ENCODE data around the gene CCDC6. TPM values are rescaled to one million over a fixed set of nuclear protein-coding genes. Genes with fewer than 3 reads are reported as not detected.

CCDC6 gene
- polyA plus RNA-seq, 1 donor (not counting 4 experiments of a cell fraction or from before 2014, with no cell fraction given), result 46.5 TPM

DNA sequence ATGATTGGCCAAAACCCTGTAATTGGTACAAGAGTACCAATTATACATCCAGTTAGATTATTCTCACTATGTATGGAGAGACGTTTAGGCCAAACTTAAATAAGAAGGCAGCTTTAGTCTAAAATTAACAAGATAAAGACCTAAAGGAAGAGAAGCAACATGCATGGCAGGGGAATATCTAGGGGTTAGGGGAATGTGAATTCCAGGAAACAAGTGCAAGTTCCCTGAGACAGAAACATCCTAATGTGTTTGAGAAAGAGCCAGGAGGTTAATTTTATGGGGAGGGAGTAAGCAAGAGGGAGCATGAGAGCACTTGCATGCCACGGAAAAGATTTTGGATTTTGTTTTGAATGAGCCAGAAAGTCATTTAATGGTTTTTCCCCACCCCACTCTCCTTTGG, 39.6 kb upstream of the CCDC6 start:
- Histone ChIP-seq H3K4me2 (ENCODE audit: control insufficient read depth, extremely low read depth, insufficient read depth, low read depth, low read length) (no peak overlapping the region), H3K9me3 (ENCODE audit: control insufficient read depth, low read depth, low read length) (no peaks in the 10 kb centered on the region), H3K4me3 (ENCODE audit: control insufficient read depth in 2 of 3, extremely low read depth in 1 of 3, insufficient read depth in 2 of 3, low read depth in 1 of 3, low read length in 3 of 3) (no peak overlapping the region), H3K36me3 (ENCODE audit: control insufficient read depth in 2 of 2, extremely low read depth in 1 of 2, insufficient read depth in 2 of 2, low read length in 2 of 2) (no peaks in the 10 kb centered on the region), H3K4me1 (ENCODE audit: control insufficient read depth, extremely low read depth, insufficient read depth, low read length) (no peaks in the 10 kb centered on the region), H3K9me1 (ENCODE audit: control insufficient read depth, extremely low read depth, insufficient read depth, low read length) (no peaks in the 10 kb centered on the region), H3K9ac (ENCODE audit: control insufficient read depth, extremely low read depth, insufficient read depth, low read length) (no peak overlapping the region), H3K79me2 (ENCODE audit: control insufficient read depth, insufficient read depth, low read length) (no peaks in the 10 kb centered on the region), H2AFZ (ENCODE audit: control insufficient read depth, low read length) (no peak overlapping the region), H3K27me3 (ENCODE audit: control insufficient read depth, extremely low read depth, insufficient read depth, low read length) (no peaks in the 10 kb centered on the region), H4K20me1 (ENCODE audit: control insufficient read depth, extremely low read depth, insufficient read depth, low read length) (no peaks in the 10 kb centered on the region), H3K27ac (ENCODE audit: control insufficient read depth, insufficient read depth, low read length) (no peak overlapping the region)
- DNase-seq (ENCODE audit: low read depth, low spot score), result no peak
- no peak for FAIRE-seq
- dilution Hi-C loops (cut with MboI; ENCODE audit: extremely low pct_ligation_motif_present, low sequenced_read_pairs), result no loop called here
- no peak for TF ChIP-seq EZH2 (IDR thresholded peaks at IDR 0.05; ENCODE audit: low read length)
- TF ChIP-seq, protein P1, sequence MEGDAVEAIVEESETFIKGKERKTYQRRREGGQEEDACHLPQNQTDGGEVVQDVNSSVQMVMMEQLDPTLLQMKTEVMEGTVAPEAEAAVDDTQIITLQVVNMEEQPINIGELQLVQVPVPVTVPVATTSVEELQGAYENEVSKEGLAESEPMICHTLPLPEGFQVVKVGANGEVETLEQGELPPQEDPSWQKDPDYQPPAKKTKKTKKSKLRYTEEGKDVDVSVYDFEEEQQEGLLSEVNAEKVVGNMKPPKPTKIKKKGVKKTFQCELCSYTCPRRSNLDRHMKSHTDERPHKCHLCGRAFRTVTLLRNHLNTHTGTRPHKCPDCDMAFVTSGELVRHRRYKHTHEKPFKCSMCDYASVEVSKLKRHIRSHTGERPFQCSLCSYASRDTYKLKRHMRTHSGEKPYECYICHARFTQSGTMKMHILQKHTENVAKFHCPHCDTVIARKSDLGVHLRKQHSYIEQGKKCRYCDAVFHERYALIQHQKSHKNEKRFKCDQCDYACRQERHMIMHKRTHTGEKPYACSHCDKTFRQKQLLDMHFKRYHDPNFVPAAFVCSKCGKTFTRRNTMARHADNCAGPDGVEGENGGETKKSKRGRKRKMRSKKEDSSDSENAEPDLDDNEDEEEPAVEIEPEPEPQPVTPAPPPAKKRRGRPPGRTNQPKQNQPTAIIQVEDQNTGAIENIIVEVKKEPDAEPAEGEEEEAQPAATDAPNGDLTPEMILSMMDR (optimal IDR thresholded peaks at IDR 0.05 in 1 of 3, IDR thresholded peaks at IDR 0.05 in 1 of 3, conservative IDR thresholded peaks at IDR 0.05 in 1 of 3; ENCODE audit: extremely low read depth in 1 of 3, insufficient read depth in 2 of 3, low read length in 3 of 3), result no peak

DNA sequence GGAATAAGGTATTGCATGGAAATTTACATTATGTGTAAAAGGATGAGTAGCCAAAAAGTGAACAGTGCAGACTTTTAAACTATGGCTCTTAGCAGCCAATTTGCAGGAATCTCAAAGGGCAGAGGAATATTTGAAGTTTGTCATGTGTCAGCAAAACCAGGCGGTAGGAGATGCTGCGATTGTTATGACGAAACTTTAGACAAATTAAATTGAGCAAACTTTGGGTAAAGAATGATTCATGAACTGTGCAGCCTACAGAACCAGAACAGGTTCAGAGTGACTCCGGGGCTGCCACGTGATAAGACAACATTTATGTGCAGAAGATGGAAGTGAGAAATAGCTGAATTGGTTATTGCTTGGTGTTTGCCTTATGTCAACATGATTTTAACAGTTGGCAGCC, 39.2 kb upstream of the CCDC6 start:
- Histone ChIP-seq H2AFZ (ENCODE audit: control insufficient read depth, low read length) (no peak overlapping the region), H3K9ac (ENCODE audit: control insufficient read depth, extremely low read depth, insufficient read depth, low read length) (no peak overlapping the region), H3K36me3 (ENCODE audit: control insufficient read depth in 2 of 2, extremely low read depth in 1 of 2, insufficient read depth in 2 of 2, low read length in 2 of 2) (no peaks in the 10 kb centered on the region), H3K4me2 (ENCODE audit: control insufficient read depth, extremely low read depth, insufficient read depth, low read depth, low read length) (no peak overlapping the region), H3K27ac (ENCODE audit: control insufficient read depth, insufficient read depth, low read length) (no peak overlapping the region), H3K79me2 (ENCODE audit: control insufficient read depth, insufficient read depth, low read length) (no peaks in the 10 kb centered on the region), H3K4me1 (ENCODE audit: control insufficient read depth, extremely low read depth, insufficient read depth, low read length) (no peaks in the 10 kb centered on the region), H3K9me3 (ENCODE audit: control insufficient read depth, low read depth, low read length) (no peaks in the 10 kb centered on the region), H4K20me1 (ENCODE audit: control insufficient read depth, extremely low read depth, insufficient read depth, low read length) (no peaks in the 10 kb centered on the region), H3K9me1 (ENCODE audit: control insufficient read depth, extremely low read depth, insufficient read depth, low read length) (no peaks in the 10 kb centered on the region), H3K27me3 (ENCODE audit: control insufficient read depth, extremely low read depth, insufficient read depth, low read length) (no peaks in the 10 kb centered on the region), H3K4me3 (ENCODE audit: control insufficient read depth in 2 of 3, extremely low read depth in 1 of 3, insufficient read depth in 2 of 3, low read depth in 1 of 3, low read length in 3 of 3) (no peak overlapping the region)
- DNase-seq (ENCODE audit: low read depth, low spot score), result no peak
- dilution Hi-C loops (cut with MboI; ENCODE audit: extremely low pct_ligation_motif_present, low sequenced_read_pairs), result no loop called here
- no peak for TF ChIP-seq EZH2 (IDR thresholded peaks at IDR 0.05; ENCODE audit: low read length)
- TF ChIP-seq, protein P1 (optimal IDR thresholded peaks at IDR 0.05 in 1 of 3, IDR thresholded peaks at IDR 0.05 in 1 of 3, conservative IDR thresholded peaks at IDR 0.05 in 1 of 3; ENCODE audit: extremely low read depth in 1 of 3, insufficient read depth in 2 of 3, low read length in 3 of 3), result no peak
- FAIRE-seq, result no peak

Measured in keratinocyte (primary cell).